Smooth muscle cell (in vitro differentiated cells): ENCODE data around the gene ZFP62. TPM values are rescaled to one million over a fixed set of nuclear protein-coding genes. Genes with fewer than 3 reads are reported as not detected.

Source experiments
- DNase-seq: peaks from one replicate; lab custom pipeline; 2025; ENCODE audit not compliant: unreplicated experiment; lab: John Stamatoyannopoulos, UW
- H2AFZ ChIP-seq: fragments of 200-600 bp; sonication (generic); 2 replicates; pipeline ENCODE4 v1.6.0; 2016; ENCODE audit warnings: antibody characterized with exemption, low read depth, mild to moderate bottlenecking
- H3F3A ChIP-seq: fragments of 200-600 bp; sonication (generic); 2 replicates; pipeline ENCODE4 v1.6.0; 2017; ENCODE audit warnings: antibody characterized with exemption, low read depth
- H3K27ac ChIP-seq: fragments of 200-600 bp; sonication (generic); 2 replicates; pipeline ENCODE4 v1.5.1; 2016; ENCODE audit warnings: low read depth, mild to moderate bottlenecking
- H3K27me3 ChIP-seq: fragments of 200-600 bp; sonication (generic); 2 replicates; pipeline ENCODE4 v1.6.1; 2016; ENCODE audit warnings: low read depth, mild to moderate bottlenecking
- H3K36me3 ChIP-seq: fragments of 200-600 bp; sonication (generic); 2 replicates; pipeline ENCODE4 v1.5.1; 2016; ENCODE audit warnings: low read depth
- H3K4me1 ChIP-seq: fragments of 200-600 bp; sonication (generic); 2 replicates; pipeline ENCODE4 v1.5.1; 2016; ENCODE audit warnings: low read depth
- H3K4me2 ChIP-seq: fragments of 200-600 bp; sonication (generic); 2 replicates; pipeline ENCODE4 v1.6.0; 2016; ENCODE audit warnings: mild to moderate bottlenecking
- H3K4me3 ChIP-seq: fragments of 200-600 bp; sonication (generic); 2 replicates; pipeline ENCODE4 v1.5.1; 2016; ENCODE audit warnings: mild to moderate bottlenecking
- H3K79me2 ChIP-seq: fragments of 200-600 bp; sonication (generic); 2 replicates; pipeline ENCODE4 v1.6.0; 2016; ENCODE audit warnings: low read depth, mild to moderate bottlenecking
- H3K9ac ChIP-seq: fragments of 200-600 bp; sonication (generic); 2 replicates; pipeline ENCODE4 v1.6.0; 2016; ENCODE audit warnings: low read depth
- H3K9me3 ChIP-seq: fragments of 200-600 bp; sonication (generic); replicated peaks from 2 replicates; pipeline ENCODE4 v1.5.1; 2016; ENCODE audit warnings: low read depth
- H4K20me1 ChIP-seq: fragments of 200-600 bp; sonication (generic); 2 replicates; pipeline ENCODE4 v1.6.0; 2016; ENCODE audit warnings: low read depth
- CTCF ChIP-seq: fragments of 200-600 bp; sonication (generic); IDR thresholded peaks from 2 replicates; pipeline ENCODE4 v1.5.1; 2017; ENCODE audit warnings: borderline replicate concordance, mild to moderate bottlenecking, antibody characterized with exemption; ENCODE audit not compliant: insufficient read depth, poor library complexity, severe bottlenecking
- WGBS: methylation state at CpG from one replicate; pipeline ENCODE4 v1.1.7; 2016; ENCODE audit warnings: low lambda C conversion rate; 5-methylcytosine and 5-hydroxymethylcytosine counted together
- polyA plus RNA-seq: library from polyadenylated mRNA; unstranded; fragments of >200 nt; fragmentation: Nextera tagmentation; extraction: Ambion mirVana; gene quantifications from 2 replicates; pipeline ENCODE4 v1.2.1, GENCODE V29; 2016
- total RNA-seq: library from RNA; depleted of rRNA; stranded (reverse); fragments of >200 nt; gene quantifications from 2 replicates; pipeline ENCODE4 v1.2.3, GENCODE V29; 2014

The ZFP62 gene
- total and polyA plus RNA-seq, 2 experiments from 2014 or later = 6.4 to 9.2 TPM

GRCh38 chr5:180810210-180810958 is 50.7 kb downstream of the ZFP62 start:
- Histone ChIP-seq H3K4me1 (peaks cover 31% of the 10 kb centered on the region), H4K20me1 (no peaks in the 10 kb centered on the region), H3K79me2 (peaks cover 35% of the 10 kb centered on the region), H3K4me3 (peak overlapping the region; percentile 94), H3K36me3 (no peaks in the 10 kb centered on the region), H3K9me3 (no peaks in the 10 kb centered on the region), H3K27me3 (no peaks in the 10 kb centered on the region), H3F3A (no peaks in the 10 kb centered on the region), H3K4me2 (peak overlapping the region; percentile 94), H3K9ac (peak overlapping the region; percentile 88), H2AFZ (peak overlapping the region; percentile 98), H3K27ac (peak overlapping the region; percentile 87)
- under 1% methylated on average over 62 of the region's 66 CpGs for WGBS
- peak; percentile 98 for DNase-seq
- TF ChIP-seq CTCF = no peak

GRCh38 chr5:180809403-180810209 is 51.5 kb downstream of the ZFP62 start:
- peaks cover 39% of the 10 kb centered on the region for H3K79me2 ChIP-seq
- no peak for TF ChIP-seq CTCF
- H3K4me2 ChIP-seq = peak overlapping the region; percentile 94
- no peaks in the 10 kb centered on the region for H3K36me3 ChIP-seq
- H3K27me3 ChIP-seq = no peaks in the 10 kb centered on the region
- no peaks in the 10 kb centered on the region for H4K20me1 ChIP-seq
- H3K9ac ChIP-seq = peak overlapping the region; percentile 88
- peaks cover 31% of the 10 kb centered on the region for H3K4me1 ChIP-seq
- H3K4me3 ChIP-seq = peak overlapping the region; percentile 94
- no peaks in the 10 kb centered on the region for H3K9me3 ChIP-seq
- no peaks in the 10 kb centered on the region for H3F3A ChIP-seq
- H2AFZ ChIP-seq = peak overlapping the region; percentile 98
- WGBS = 13% methylated on average over 21 of the region's 40 CpGs
- peak; percentile 96 for DNase-seq
- peak overlapping the region; percentile 87 for H3K27ac ChIP-seq

DNA sequence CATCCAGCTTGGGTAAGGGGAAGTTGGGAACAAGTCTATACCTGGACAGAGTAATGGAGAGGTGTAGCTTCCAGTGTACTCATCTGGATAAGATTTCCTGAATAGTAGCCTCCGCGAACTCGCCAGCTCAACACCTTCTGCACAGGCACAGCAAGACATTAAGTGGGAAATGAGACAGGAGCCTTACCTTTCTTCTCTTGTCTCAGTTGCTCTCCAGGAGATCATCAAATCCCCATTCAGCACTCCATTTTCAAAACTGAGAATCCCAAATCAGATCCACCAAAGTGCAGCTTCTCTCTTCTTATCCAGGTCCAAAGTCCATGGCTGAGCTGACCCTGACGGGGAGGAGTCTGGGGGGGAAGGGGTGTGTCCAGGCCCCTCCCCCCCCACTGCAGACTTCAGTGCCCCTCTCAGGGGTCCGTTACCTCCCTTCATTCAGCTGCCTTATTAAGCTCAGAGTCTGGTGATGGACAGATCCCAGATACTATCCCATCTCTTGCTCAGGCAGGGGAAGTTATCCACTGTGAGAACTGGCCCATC is 52.5 kb downstream of the ZFP62 start:
- H2AFZ ChIP-seq = no peak overlapping the region
- H3K9ac ChIP-seq = no peak overlapping the region

More for the DNA sequence above, 52.5 kb downstream of the ZFP62 start:
- Histone ChIP-seq H3K4me3 (peak overlapping the region; percentile 94), H3K27ac (no peak overlapping the region), H3K36me3 (no peaks in the 10 kb centered on the region), H3K27me3 (no peaks in the 10 kb centered on the region), H3K4me1 (peaks cover 32% of the 10 kb centered on the region), H3K79me2 (peaks cover 45% of the 10 kb centered on the region), H3K9me3 (no peaks in the 10 kb centered on the region), H4K20me1 (no peaks in the 10 kb centered on the region), H3F3A (no peaks in the 10 kb centered on the region), H3K4me2 (peak overlapping the region; percentile 94)
- no peak for TF ChIP-seq CTCF
- DNase-seq = no peak
- WGBS = 75% methylated on average over 5 of the region's 5 CpGs
